Uterus (tissue), 2 donors: ENCODE data around the gene AFAP1L1.

Source experiments
- CTCF ChIP-seq, 4 experiments: fragments of 200-600 bp in 2 of 4; fragments of 450-650 bp in 2 of 4; sonication (generic) in 2 of 4; IDR thresholded peaks; one replicate each; pipeline ENCODE4 v1.5.1; 2016 to 2019; ENCODE audit warnings: antibody characterized with exemption in 4 of 4, mild to moderate bottlenecking in 2 of 4, moderate library complexity in 1 of 4
- POLR2A ChIP-seq, 2 donors: fragments of 450-650 bp; IDR thresholded peaks; one replicate each; pipeline ENCODE4 v1.6.1; 2016; ENCODE audit warnings: antibody characterized with exemption in 2 of 2, mild to moderate bottlenecking in 1 of 2, moderate library complexity in 1 of 2

- peak in 1 of 2 donors; percentile 16 for TF ChIP-seq POLR2A (IDR thresholded peaks at IDR 0.05)
- TF ChIP-seq CTCF (IDR thresholded peaks at IDR 0.05), result no peak
These were observed 116.3 kb downstream of the AFAP1L1 start for GRCh38 chr5:149387982-149388381.
